HCT116 (cell line): Measurements from ENCODE around the gene MLLT6. TPM values are rescaled to one million over a fixed set of nuclear protein-coding genes. Genes with fewer than 3 reads are reported as not detected.

ENCODE experiments used
- ATAC-seq: fragments of 200-7000 bp; cut with Tn5 transposase; 2 replicates; pipeline ENCODE4 v1.9.1; 2020; ENCODE audit warnings: mild to moderate bottlenecking, moderate library complexity
- BruUV-seq: library from RNA; stranded (reverse); fragments of 400-500 nt; replicated peaks from 2 replicates; lab custom pipeline; 2021; lab: Mats Ljungman, UMichigan
- CTCF ChIA-PET: fragments of 300-600 bp; sonication (Branson Sonifier 250); formaldehyde crosslinking; loops from one replicate; lab custom pipeline; 2021; ENCODE audit warnings: antibody characterized with exemption; lab: Charles Lee
- POLR2A ChIA-PET: fragments of 300-600, 350-600 bp; sonication (Branson Sonifier 250); formaldehyde crosslinking; loops from one replicate; lab custom pipeline; 2021; ENCODE audit warnings: antibody characterized with exemption; lab: Charles Lee
- RAD21 ChIA-PET, 2 experiments: fragments of 300-600 bp; sonication (Branson Sonifier 250); formaldehyde crosslinking; loops; one replicate each; lab custom pipeline; 2023; ENCODE audit warnings: low total read pairs in 2 of 2; ENCODE audit not compliant: uncharacterized antibody in 2 of 2, unreplicated experiment in 2 of 2, low non-redundant PET in 1 of 2; lab: Charles Lee
- DNase-seq: peaks from one replicate; pipeline ENCODE4 v3.0.0-alpha.2; 2010; ENCODE audit warnings: low read depth, low spot score
- H2AFZ ChIP-seq: fragments of 200-600 bp; shearing (Covaris generic), sonication (generic); 2 replicates; pipeline ENCODE4 v1.6.1; 2017; ENCODE audit warnings: low read depth, mixed run types, mixed read lengths, antibody characterized with exemption, low read length; ENCODE audit not compliant: poor library complexity, severe bottlenecking
- H3K27ac ChIP-seq: 2 replicates; pipeline ENCODE4 v1.5.1; 2012; ENCODE audit warnings: low read depth, low read length
- H3K27me3 ChIP-seq: fragments of 200-600 bp; sonication (generic); 2 replicates; pipeline ENCODE4 v1.6.1; 2016; ENCODE audit warnings: mixed run types, low read length, mixed read lengths; ENCODE audit not compliant: insufficient read depth
- H3K36me3 ChIP-seq, 2 experiments: fragments of 200-500 bp in 1 of 2; fragments of 200-600 bp in 1 of 2; sonication (Bioruptor generic) in 1 of 2; sonication (generic) in 1 of 2; 2 replicates each; pipeline versions ENCODE4 v1.5.1 to v1.6.1; 2014 to 2016; ENCODE audit warnings: low read length in 2 of 2, inconsistent platforms in 1 of 2, mixed read lengths in 1 of 2, mixed run types in 1 of 2; ENCODE audit not compliant: insufficient read depth in 2 of 2, control insufficient read depth in 1 of 2
- H3K4me1 ChIP-seq, 2 experiments: fragments of 200-600 bp in 1 of 2; sonication (generic) in 1 of 2; 2 replicates each; pipeline versions ENCODE4 v1.5.1 to v1.6.1; 2012 to 2017; ENCODE audit warnings: low read length in 2 of 2, inconsistent platforms in 1 of 2, mild to moderate bottlenecking in 1 of 2, mixed read lengths in 1 of 2, mixed run types in 1 of 2, moderate library complexity in 1 of 2; ENCODE audit not compliant: insufficient read depth in 2 of 2, control insufficient read depth in 1 of 2
- H3K4me2 ChIP-seq: fragments of 200-600 bp; sonication (generic); 2 replicates; pipeline ENCODE4 v1.6.1; 2017; ENCODE audit warnings: mixed run types, low read length, mixed read lengths
- H3K4me3 ChIP-seq, 2 experiments: fragments of 200-600 bp in 1 of 2; sonication (generic) in 1 of 2; replicated peaks in 1 of 2; 2 replicates each; pipeline ENCODE4 v1.5.1; 2011 to 2016; ENCODE audit warnings: low read length in 2 of 2, control low read depth in 1 of 2, low read depth in 1 of 2, mild to moderate bottlenecking in 1 of 2, mixed read lengths in 1 of 2, mixed run types in 1 of 2
- H3K79me2 ChIP-seq: fragments of 200-600 bp; sonication (generic); 2 replicates; pipeline ENCODE4 v1.6.1; 2017; ENCODE audit warnings: mild to moderate bottlenecking, mixed run types, low read length, moderate library complexity, mixed read lengths; ENCODE audit not compliant: insufficient read depth
- H3K9ac ChIP-seq: fragments of 200-600 bp; sonication (generic); 2 replicates; pipeline ENCODE4 v1.6.1; 2016; ENCODE audit warnings: low read length, mixed read lengths
- H3K9me2 ChIP-seq: fragments of 200-600 bp; sonication (generic), shearing (Covaris generic); 2 replicates; pipeline ENCODE4 v1.6.1; 2017; ENCODE audit warnings: mixed run types, mild to moderate bottlenecking, moderate library complexity; ENCODE audit not compliant: insufficient read depth
- H3K9me3 ChIP-seq, 2 experiments: fragments of 200-500 bp in 1 of 2; fragments of 200-600 bp in 1 of 2; sonication (Bioruptor generic) in 1 of 2; sonication (generic) in 1 of 2; 2 replicates each; pipeline ENCODE4 v1.6.1; 2014 to 2017; ENCODE audit warnings: low read length in 2 of 2, mixed read lengths in 2 of 2, inconsistent platforms in 1 of 2, low read depth in 1 of 2, mild to moderate bottlenecking in 1 of 2, mixed run types in 1 of 2, moderate library complexity in 1 of 2; ENCODE audit not compliant: control insufficient read depth in 1 of 2, insufficient read depth in 1 of 2
- H4K20me1 ChIP-seq: fragments of 200-600 bp; sonication (generic), shearing (Covaris generic); 2 replicates; pipeline ENCODE4 v1.6.1; 2017; ENCODE audit warnings: mixed run types, mild to moderate bottlenecking, moderate library complexity; ENCODE audit not compliant: insufficient read depth
- EGR1 ChIP-seq: IDR thresholded peaks from 2 replicates; pipeline ENCODE4 v1.6.1; 2012; ENCODE audit warnings: low read depth
- EZH2phosphoT487 ChIP-seq: fragments of 200-600 bp; IDR thresholded peaks from 2 replicates; pipeline ENCODE4 v1.6.1; 2018; ENCODE audit warnings: antibody characterized with exemption, borderline replicate concordance
- POLR2A ChIP-seq: IDR thresholded peaks from 2 replicates; pipeline ENCODE4 v1.7.0; 2011; ENCODE audit warnings: borderline replicate concordance; ENCODE audit not compliant: insufficient read depth, insufficient read length; ENCODE audit errors: extremely low read depth
- POLR2AphosphoS5 ChIP-seq: IDR thresholded peaks from 2 replicates; pipeline ENCODE4 v1.6.1; 2011; ENCODE audit warnings: mild to moderate bottlenecking, low read depth, low read length, moderate library complexity
- SP1 ChIP-seq: IDR thresholded peaks from 2 replicates; pipeline ENCODE4 v1.6.1; 2012; ENCODE audit warnings: low read depth
- TCF7L2 ChIP-seq: IDR thresholded peaks from 2 replicates; pipeline ENCODE4 v1.7.0; 2011; ENCODE audit warnings: borderline replicate concordance, inconsistent platforms; ENCODE audit not compliant: insufficient read depth, insufficient read length; ENCODE audit errors: extremely low read depth
- YY1 ChIP-seq: IDR thresholded peaks from 2 replicates; pipeline ENCODE4 v1.6.1; 2011; ENCODE audit warnings: low read length, low read depth, moderate library complexity, mild to moderate bottlenecking; ENCODE audit not compliant: insufficient replicate concordance; ENCODE audit errors: extremely low read depth
- ZBTB33 ChIP-seq: IDR thresholded peaks from 2 replicates; pipeline ENCODE4 v1.6.1; 2011; ENCODE audit warnings: mild to moderate bottlenecking, low read length, moderate library complexity; ENCODE audit not compliant: insufficient replicate concordance; ENCODE audit errors: extremely low read depth
- intact Hi-C: fragments of 100-400 bp; cut with micrococcal nuclease; formaldehyde crosslinking; loops from 2 replicates; pipeline ENCODE4 v1.10.0; 2022
- total RNA-seq: library from RNA; stranded (reverse); gene quantifications from one replicate; pipeline ENCODE4 v1.2.1, GENCODE V29; 2021; ENCODE audit not compliant: unreplicated experiment
- TF ChIP-seq, protein P1 (sequence below): IDR thresholded peaks from 2 replicates; pipeline ENCODE4 v1.6.1; 2012

Gene MLLT6
- total RNA-seq, 1 experiment from 2014 or later = 110 TPM

DNA sequence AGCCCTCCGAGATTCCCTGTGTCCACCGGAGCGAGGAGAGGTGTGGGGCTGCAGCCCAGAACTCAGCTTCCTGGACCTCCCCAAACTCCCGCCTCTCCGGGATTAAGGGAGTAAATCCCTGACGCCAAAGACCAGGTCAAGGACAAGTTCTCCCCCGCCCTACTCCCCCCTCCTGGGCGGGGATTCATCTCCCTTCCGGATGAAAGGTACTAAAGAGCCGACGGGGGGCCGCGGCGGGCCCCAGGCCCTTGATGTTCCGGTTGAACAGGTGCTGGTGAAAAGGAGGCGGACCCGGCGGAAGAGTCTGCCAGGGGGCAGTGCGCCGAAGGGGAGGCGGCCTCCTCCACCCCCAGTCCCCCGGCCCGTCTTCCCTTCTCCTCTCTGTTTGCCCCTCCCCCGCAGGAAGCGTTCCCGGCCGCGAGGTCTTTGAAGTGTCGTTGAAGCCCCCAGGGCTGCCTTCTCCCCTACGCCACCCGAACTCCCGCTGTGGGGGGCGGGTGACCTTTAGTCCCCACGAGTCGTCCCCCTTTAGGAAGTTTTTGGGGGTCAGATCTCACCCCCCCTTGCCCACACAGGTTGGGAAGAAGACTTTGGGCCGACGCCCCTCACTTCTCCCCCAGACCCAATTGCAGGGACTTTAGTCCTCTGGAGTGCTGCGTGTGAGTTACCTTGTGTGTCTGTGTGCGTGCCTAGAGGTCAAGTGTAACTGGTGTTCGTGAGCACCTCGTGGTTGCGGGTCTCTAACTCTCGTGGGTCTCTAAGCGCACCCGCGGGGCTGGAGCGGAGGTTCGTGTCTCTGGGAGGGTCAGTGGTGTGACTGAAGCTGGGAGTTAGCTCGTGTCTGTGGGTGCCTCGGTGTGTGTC lies 1.1 kb upstream of the MLLT6 start:
- intact Hi-C loops = no loop called here
- Histone ChIP-seq H3K4me3 (peak overlapping the region; percentile 68 to 77), H3K27me3 (no peaks in the 10 kb centered on the region), H4K20me1 (no peaks in the 10 kb centered on the region), H3K9ac (peak overlapping the region; percentile 92), H3K4me2 (peak overlapping the region; percentile 86), H3K79me2 (peaks cover 45% of the 10 kb centered on the region), H3K4me1 (peaks cover 38 to 69% of the 10 kb centered on the region in 2 experiments), H3K27ac (peak overlapping the region; percentile 99), H3K9me2 (no peaks in the 10 kb centered on the region), H2AFZ (no peak overlapping the region), H3K9me3 (no peaks in the 10 kb centered on the region), H3K36me3 (peaks cover 4 to 13% of the 10 kb centered on the region in 2 experiments; a peak in 1 of 4 replicates)
- CTCF ChIA-PET = no interaction called here
- TF ChIP-seq POLR2A = peak; percentile 29
- no peak; the same call in none of the 2 replicates for TF ChIP-seq POLR2AphosphoS5
- TF ChIP-seq ZBTB33 = peak; percentile 55
- TF ChIP-seq, protein P1, sequence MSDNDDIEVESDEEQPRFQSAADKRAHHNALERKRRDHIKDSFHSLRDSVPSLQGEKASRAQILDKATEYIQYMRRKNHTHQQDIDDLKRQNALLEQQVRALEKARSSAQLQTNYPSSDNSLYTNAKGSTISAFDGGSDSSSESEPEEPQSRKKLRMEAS = peak; percentile 46
- TF ChIP-seq YY1 = peak; percentile 32
- peak; percentile 76 for TF ChIP-seq SP1
- no peak for TF ChIP-seq EZH2phosphoT487
- TF ChIP-seq TCF7L2 = peak; percentile 100
- peak; percentile 63; the same call in 1 of the 2 replicates for TF ChIP-seq EGR1
- DNase-seq (peak; percentile 81), ATAC-seq (peak; percentile 40)
- POLR2A ChIA-PET = interaction anchor here (1.1 to 1.6 kb wide), 4 partner anchors 26 to 146 kb away, joined by 3 to 4 read pairs (median 4); partner anchors contain the start of gene EPOP
- BruUV-seq = no TSS peak
- RAD21 ChIA-PET = no interaction called here
